Nephron progenitor cell (in vitro differentiated cells): ENCODE measurements around the gene ZNF266.

Experiments used
- DNase-seq: peaks from one replicate; pipeline ENCODE4 v3.0.0; 2021
- H3K27ac Mint-ChIP-seq: 2 replicates; pipeline ENCODE4 v1.8.0; 2021; ENCODE audit warnings: mild to moderate bottlenecking, moderate library complexity, mixed read lengths
- H3K27me3 Mint-ChIP-seq: 2 replicates; pipeline ENCODE4 v1.8.0; 2021; ENCODE audit warnings: mild to moderate bottlenecking, low read depth, mixed read lengths; ENCODE audit not compliant: poor library complexity
- H3K36me3 Mint-ChIP-seq: 2 replicates; pipeline ENCODE4 v1.8.0; 2021; ENCODE audit warnings: low read depth, mixed read lengths
- H3K4me1 Mint-ChIP-seq: 2 replicates; pipeline ENCODE4 v1.8.0; 2021; ENCODE audit warnings: mixed read lengths
- H3K4me3 Mint-ChIP-seq: 2 replicates; pipeline ENCODE4 v1.8.0; 2021; ENCODE audit warnings: mild to moderate bottlenecking, moderate library complexity, mixed read lengths
- H3K9me3 Mint-ChIP-seq: 2 replicates; pipeline ENCODE4 v1.8.0; 2021; ENCODE audit warnings: mild to moderate bottlenecking, moderate library complexity, mixed read lengths
- CTCF ChIP-seq: fragments of 200-600 bp; sonication (generic); IDR thresholded peaks from 2 replicates; pipeline ENCODE4 v1.5.0; 2021; ENCODE audit warnings: antibody characterized with exemption

Gene ZNF266

GRCh38 chr19:9427941-9428340 lies 7.4 kb downstream of the ZNF266 start:
- Mint-ChIP-seq H3K27me3 (no peaks in the 10 kb centered on the region), H3K36me3 (peaks cover 100% of the 10 kb centered on the region), H3K4me3 (no peak overlapping the region), H3K9me3 (peaks cover 35% of the 10 kb centered on the region), H3K27ac (no peak overlapping the region), H3K4me1 (peaks cover 4% of the 10 kb centered on the region)
- TF ChIP-seq CTCF: no peak
- no peak for DNase-seq

- no peak for DNase-seq
- Mint-ChIP-seq H3K36me3 (peaks cover 83% of the 10 kb centered on the region), H3K4me1 (no peaks in the 10 kb centered on the region), H3K4me3 (no peak overlapping the region), H3K27ac (no peak overlapping the region), H3K27me3 (peaks cover 3% of the 10 kb centered on the region), H3K9me3 (peaks cover 98% of the 10 kb centered on the region)
- no peak for TF ChIP-seq CTCF
These were observed 22.0 kb downstream of the ZNF266 start for GRCh38 chr19:9413240-9413954.

- TF ChIP-seq CTCF: no peak
- DNase-seq: no peak
- no peaks in the 10 kb centered on the region for H3K4me1 Mint-ChIP-seq
- H3K36me3 Mint-ChIP-seq: peaks cover 28% of the 10 kb centered on the region
- no peak overlapping the region for H3K27ac Mint-ChIP-seq
- no peak overlapping the region for H3K4me3 Mint-ChIP-seq
- H3K27me3 Mint-ChIP-seq: no peaks in the 10 kb centered on the region
- H3K9me3 Mint-ChIP-seq: peaks cover 93% of the 10 kb centered on the region
These were observed 27.5 kb downstream of the ZNF266 start for GRCh38 chr19:9407827-9408226.

GRCh38 chr19:9406798-9407352 lies 28.5 kb downstream of the ZNF266 start:
- Mint-ChIP-seq H3K27me3 (no peaks in the 10 kb centered on the region), H3K4me1 (no peaks in the 10 kb centered on the region), H3K36me3 (peaks cover 18% of the 10 kb centered on the region), H3K9me3 (peaks cover 87% of the 10 kb centered on the region), H3K4me3 (no peak overlapping the region), H3K27ac (no peak overlapping the region)
- no peak for DNase-seq
- TF ChIP-seq CTCF: no peak

GRCh38 chr19:9381361-9381785 lies 54.0 kb downstream of the ZNF266 start:
- no peak for TF ChIP-seq CTCF
- no peak for DNase-seq
- H3K4me1 Mint-ChIP-seq: no peaks in the 10 kb centered on the region
- H3K9me3 Mint-ChIP-seq: peaks cover 97% of the 10 kb centered on the region
- peaks cover 95% of the 10 kb centered on the region for H3K36me3 Mint-ChIP-seq
- H3K27me3 Mint-ChIP-seq: no peaks in the 10 kb centered on the region
- no peak overlapping the region for H3K27ac Mint-ChIP-seq
- H3K4me3 Mint-ChIP-seq: no peak overlapping the region
